Measurements from ENCODE around the gene ROR1. TPM values are rescaled to one million over a fixed set of nuclear protein-coding genes. Genes with fewer than 3 reads are reported as not detected.

Gene ROR1
- polyA plus RNA-seq, 3 donors, result 30.6 to 39.3 (median 35.7) TPM

Other genes with a start within 250 kb of the ROR1 start
- 10 to 100 TPM; 31.4 to 31.9 (median 31.5) TPM for gene PGM1, start 180.6 kb upstream of the ROR1 start, polyA plus RNA-seq (ENCODE audit: insufficient read length in 3 of 3)

All from right renal cortex interstitium (tissue), 3 donors.